Measurements from ENCODE around the gene HOXD10. TPM values are rescaled to one million over a fixed set of nuclear protein-coding genes. Genes with fewer than 3 reads are reported as not detected.

The HOXD10 gene
- total and polyA plus RNA-seq, 2 experiments from 2014 or later, result not detected

DNA sequence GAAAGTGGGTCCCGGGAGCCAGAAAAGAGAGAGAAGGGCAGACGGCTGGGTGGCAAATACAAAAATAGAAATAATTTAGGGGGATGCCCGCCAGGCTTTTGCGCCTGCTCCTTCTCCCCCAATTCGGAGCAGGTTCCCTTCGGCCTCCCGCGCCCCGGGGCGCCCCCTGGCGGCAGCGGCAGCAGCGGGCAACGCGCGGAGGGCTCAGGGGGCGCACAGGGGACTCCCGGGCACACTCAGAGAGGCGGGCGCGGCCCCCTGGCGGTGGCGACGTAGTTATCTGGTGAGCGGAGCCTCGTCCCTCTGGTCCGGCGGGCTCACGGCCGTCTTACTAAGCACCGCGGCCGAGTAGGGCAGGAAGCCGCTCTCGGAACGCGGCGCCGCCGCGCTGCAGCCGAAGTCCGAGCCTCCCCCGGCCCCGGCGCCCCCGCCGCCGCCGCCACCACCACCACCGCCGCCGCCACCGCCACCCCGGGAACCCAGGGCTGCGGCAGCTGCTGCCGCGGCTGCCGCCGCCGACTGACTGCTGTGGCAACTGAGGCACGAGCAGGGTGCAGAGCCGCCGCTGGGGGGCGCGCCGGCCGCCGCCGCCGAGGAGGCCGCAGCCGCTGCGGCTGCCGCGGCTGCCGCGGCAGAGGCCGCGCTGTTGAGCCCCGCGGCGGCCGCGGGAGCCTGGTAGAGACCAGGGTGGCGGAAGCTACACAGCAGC lies 36.6 kb upstream of the HOXD10 start:
- H3K27me3 Mint-ChIP-seq (ENCODE audit: insufficient read depth, low read depth, poor library complexity), result peaks cover 96% of the 10 kb centered on the region

More for the DNA sequence above, 36.6 kb upstream of the HOXD10 start:
- H3K27ac Mint-ChIP-seq, result no peak overlapping the region
- no peak overlapping the region for H3K27ac ChIP-seq (ENCODE audit: low read depth)
- H3K9me3 Mint-ChIP-seq, result peaks cover 9% of the 10 kb centered on the region; the same call in 2 of the 3 replicates
- no peaks in the 10 kb centered on the region for H3K36me3 ChIP-seq (ENCODE audit: insufficient read depth)
- H4K20me1 ChIP-seq (replicated peaks; ENCODE audit: insufficient read depth), result peaks cover 42% of the 10 kb centered on the region
- H3K9me2 ChIP-seq (ENCODE audit: insufficient read depth), result no peaks in the 10 kb centered on the region
- ATAC-seq (peak; percentile 71), DNase-seq (ENCODE audit: low spot score) (peak; percentile 86)
- peaks cover 43% of the 10 kb centered on the region for H3K4me1 Mint-ChIP-seq
- H3K4me1 ChIP-seq (ENCODE audit: insufficient read depth), result peaks cover 33% of the 10 kb centered on the region
- H3K4me2 ChIP-seq, result peak overlapping the region; percentile 91
- peaks cover 4% of the 10 kb centered on the region; the same call in 1 of the 3 replicates for H3K36me3 Mint-ChIP-seq (ENCODE audit: low read depth)
- H3K4me3 ChIP-seq, result peak overlapping the region; percentile 58
- peak overlapping the region; percentile 98 for H2AFZ ChIP-seq
- H3K27me3 ChIP-seq (ENCODE audit: insufficient read depth), result peaks cover 98% of the 10 kb centered on the region
- peak overlapping the region; percentile 68 for H3K4me3 Mint-ChIP-seq
- H3K79me2 ChIP-seq (replicated peaks; ENCODE audit: insufficient read depth), result no peaks in the 10 kb centered on the region
- TF ChIP-seq, protein P1, sequence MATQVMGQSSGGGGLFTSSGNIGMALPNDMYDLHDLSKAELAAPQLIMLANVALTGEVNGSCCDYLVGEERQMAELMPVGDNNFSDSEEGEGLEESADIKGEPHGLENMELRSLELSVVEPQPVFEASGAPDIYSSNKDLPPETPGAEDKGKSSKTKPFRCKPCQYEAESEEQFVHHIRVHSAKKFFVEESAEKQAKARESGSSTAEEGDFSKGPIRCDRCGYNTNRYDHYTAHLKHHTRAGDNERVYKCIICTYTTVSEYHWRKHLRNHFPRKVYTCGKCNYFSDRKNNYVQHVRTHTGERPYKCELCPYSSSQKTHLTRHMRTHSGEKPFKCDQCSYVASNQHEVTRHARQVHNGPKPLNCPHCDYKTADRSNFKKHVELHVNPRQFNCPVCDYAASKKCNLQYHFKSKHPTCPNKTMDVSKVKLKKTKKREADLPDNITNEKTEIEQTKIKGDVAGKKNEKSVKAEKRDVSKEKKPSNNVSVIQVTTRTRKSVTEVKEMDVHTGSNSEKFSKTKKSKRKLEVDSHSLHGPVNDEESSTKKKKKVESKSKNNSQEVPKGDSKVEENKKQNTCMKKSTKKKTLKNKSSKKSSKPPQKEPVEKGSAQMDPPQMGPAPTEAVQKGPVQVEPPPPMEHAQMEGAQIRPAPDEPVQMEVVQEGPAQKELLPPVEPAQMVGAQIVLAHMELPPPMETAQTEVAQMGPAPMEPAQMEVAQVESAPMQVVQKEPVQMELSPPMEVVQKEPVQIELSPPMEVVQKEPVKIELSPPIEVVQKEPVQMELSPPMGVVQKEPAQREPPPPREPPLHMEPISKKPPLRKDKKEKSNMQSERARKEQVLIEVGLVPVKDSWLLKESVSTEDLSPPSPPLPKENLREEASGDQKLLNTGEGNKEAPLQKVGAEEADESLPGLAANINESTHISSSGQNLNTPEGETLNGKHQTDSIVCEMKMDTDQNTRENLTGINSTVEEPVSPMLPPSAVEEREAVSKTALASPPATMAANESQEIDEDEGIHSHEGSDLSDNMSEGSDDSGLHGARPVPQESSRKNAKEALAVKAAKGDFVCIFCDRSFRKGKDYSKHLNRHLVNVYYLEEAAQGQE (IDR thresholded peaks at IDR 0.05; ENCODE audit: unreplicated experiment), result no peak
- no peak for TF ChIP-seq ZNF114 (CRISPR knock-in tag; IDR thresholded peaks at IDR 0.05)
- TF ChIP-seq CTCF (conservative IDR thresholded peaks at IDR 0.05; ENCODE audit: low read depth in 2 of 2), result peak; percentile 88 to 92
- TF ChIP-seq JUNB (IDR thresholded peaks at IDR 0.05; ENCODE audit: unreplicated experiment), result no peak
- TF ChIP-seq EZH2 (IDR thresholded peaks at IDR 0.05; ENCODE audit: low read depth, unreplicated experiment), result no peak
- no peak for TF ChIP-seq NANOG (IDR thresholded peaks at IDR 0.05; ENCODE audit: borderline replicate concordance)
- TF ChIP-seq POLR2AphosphoS5 (IDR thresholded peaks at IDR 0.05; ENCODE audit: low read depth), result no peak
- TF ChIP-seq EZH2phosphoT487 (IDR thresholded peaks at IDR 0.05; ENCODE audit: unreplicated experiment), result no peak
- TF ChIP-seq CREB1 (CRISPR knock-in tag; IDR thresholded peaks at IDR 0.05; ENCODE audit: low read depth), result peak; percentile 72
- no peak for TF ChIP-seq ZNF462 (CRISPR knock-in tag; IDR thresholded peaks at IDR 0.05)
- no peak for TF ChIP-seq STAT1 (IDR thresholded peaks at IDR 0.05; ENCODE audit: unreplicated experiment)
- no peak for TF ChIP-seq ETS1 (IDR thresholded peaks at IDR 0.05)
- TF ChIP-seq ZNF331 (CRISPR knock-in tag; IDR thresholded peaks at IDR 0.05; ENCODE audit: low read depth), result no peak
- peaks cover 32% of the 10 kb centered on the region for H3F3A ChIP-seq (replicated peaks; ENCODE audit: low read depth)

All from GM23338 (cell line).